K562 treated with DMSO at 1 percent for 48 hours (cell line): ENCODE results near the gene CRYZL1. TPM values are rescaled to one million over a fixed set of nuclear protein-coding genes. Genes with fewer than 3 reads are reported as not detected.

Experiments used
- total RNA-seq: library from RNA; unstranded; fragments of 300-600 nt; gene quantifications from 2 replicates; pipeline ENCODE4 v1.2.3, GENCODE V29; 2022; ENCODE audit warnings: low replicate concordance; ENCODE audit errors: extremely low read depth

CRYZL1 gene
- total RNA-seq: not detected in 2 replicates

GRCh38 chr21:33641352-33642026, at the start of gene CRYZL1:
Gene CRYZL1 (minus strand): TSS chr21:33641741. CDS start chr21:33631551, 10,190 bp downstream.

GRCh38 chr21:33642027-33642895, 720 bp upstream of the CRYZL1 start, which contains the start of gene ITSN1:
Gene ITSN1 (plus strand): TSS chr21:33642501. CDS start chr21:33718829, 76,328 bp downstream.

GRCh38 chr21:33588485-33589335, 52.8 kb downstream of the CRYZL1 start, which contains the start of gene DONSON:
Gene DONSON (minus strand): TSS chr21:33588684. CDS start chr21:33588641, 43 bp downstream.

GRCh38 chr21:33542640-33543504, 98.7 kb downstream of the CRYZL1 start, which contains the start of gene SON:
Gene SON (plus strand): TSS chr21:33543038. CDS start chr21:33543093, 55 bp downstream.

GRCh38 chr21:33541756-33542639, 99.5 kb downstream of the CRYZL1 start, which contains the start of gene GART:
Gene GART (minus strand): TSS chr21:33542117. CDS start chr21:33539315, 2,802 bp downstream.

Other genes starting within 250 kb of the CRYZL1 start
- gene IFNGR2, start 238.3 kb downstream of the CRYZL1 start, total RNA-seq: not detected in 2 replicates
- gene TMEM50B, start 161.8 kb downstream of the CRYZL1 start, total RNA-seq: not detected in 2 replicates
- gene DNAJC28, start 150.0 kb downstream of the CRYZL1 start, total RNA-seq: not detected in 2 replicates
- 960 TPM in 1 of 2 replicates, not detected in the other for gene GART, start 99.6 kb downstream of the CRYZL1 start, total RNA-seq
- gene SON, start 98.7 kb downstream of the CRYZL1 start, total RNA-seq: 67.1 and 105 TPM in 2 replicates
- gene DONSON, start 53.1 kb downstream of the CRYZL1 start, total RNA-seq: not detected in 2 replicates
- not detected in 2 replicates for gene ITSN1, start 760 bp upstream of the CRYZL1 start, total RNA-seq